Left ventricle myocardium inferior (tissue), 1 donor: Measurements from ENCODE around the gene HCAR2. TPM values are rescaled to one million over a fixed set of nuclear protein-coding genes. Genes with fewer than 3 reads are reported as not detected.

Source experiments
- DNase-seq: peaks from one replicate; pipeline ENCODE4 v3.0.0-alpha.2; 2020
- H3K27ac ChIP-seq: fragments of 200-600 bp; replicated peaks from 2 replicates; pipeline ENCODE4 v1.8.0; 2021
- H3K27me3 ChIP-seq: fragments of 200-600 bp; 2 replicates; pipeline ENCODE4 v1.8.0; 2021; ENCODE audit warnings: low read depth
- H3K36me3 ChIP-seq: fragments of 200-600 bp; 2 replicates; pipeline ENCODE4 v1.8.0; 2021
- H3K4me1 ChIP-seq: fragments of 200-600 bp; 2 replicates; pipeline ENCODE4 v1.8.0; 2021
- H3K4me3 ChIP-seq: fragments of 200-600 bp; 2 replicates; pipeline ENCODE4 v1.8.0; 2021; ENCODE audit warnings: mild to moderate bottlenecking, moderate library complexity
- H3K9me3 ChIP-seq: fragments of 200-600 bp; replicated peaks from 2 replicates; pipeline ENCODE4 v1.8.0; 2021
- CTCF ChIP-seq: fragments of 200-600 bp; IDR thresholded peaks from 2 replicates; pipeline ENCODE4 v1.8.0; 2021; ENCODE audit warnings: antibody characterized with exemption, mild to moderate bottlenecking, borderline replicate concordance
- intact Hi-C: fragments of 100-400 bp; cut with micrococcal nuclease; formaldehyde crosslinking; loops from one replicate; pipeline ENCODE4 v1.11.0; 2022
- total RNA-seq: library from RNA; stranded (reverse); fragmentation: NEBNext Ultra II Directional; extraction: Animal tissue kit (Norgen Biotek cat#: 25700); gene quantifications from one replicate; pipeline ENCODE4 v1.2.1, GENCODE V29; 2021
- donor health status: DM: no; HTN: yes; CAD: no; lungs with severe emphysema.

HCAR2 gene
- total RNA-seq, 1 donor from 2014 or later = 0.14 TPM

- no peaks in the 10 kb centered on the region for H3K27me3 ChIP-seq
- intact Hi-C loops = no loop called here
- TF ChIP-seq CTCF = no peak
These were observed 51.5 kb downstream of the HCAR2 start for GRCh38 chr12:122651520-122652224.

More at GRCh38 chr12:122651520-122652224, 51.5 kb downstream of the HCAR2 start:
- H3K9me3 ChIP-seq = no peaks in the 10 kb centered on the region
- no peak overlapping the region for H3K27ac ChIP-seq
- no peaks in the 10 kb centered on the region for H3K36me3 ChIP-seq
- no peak for DNase-seq
- no peaks in the 10 kb centered on the region for H3K4me1 ChIP-seq
- no peak overlapping the region for H3K4me3 ChIP-seq

Other genes with a start within 250 kb of the HCAR2 start
- 8.4 TPM for gene ZCCHC8, start 202.4 kb downstream of the HCAR2 start, total RNA-seq
- 35.8 TPM for gene RSRC2, start 176.4 kb downstream of the HCAR2 start, total RNA-seq
- gene KNTC1, start 176.1 kb downstream of the HCAR2 start, total RNA-seq = 1.4 TPM
- not detected for gene HCAR3, start 13.5 kb upstream of the HCAR2 start, total RNA-seq
- gene HCAR1, start 27.5 kb upstream of the HCAR2 start, total RNA-seq = not detected
- 23.5 TPM for gene DENR, start 49.5 kb upstream of the HCAR2 start, total RNA-seq
- gene CCDC62, start 71.2 kb upstream of the HCAR2 start, total RNA-seq = 0.60 TPM
- 11.2 TPM for gene HIP1R, start 132.1 kb upstream of the HCAR2 start, total RNA-seq
- 13.3 TPM for gene VPS37B, start 192.8 kb upstream of the HCAR2 start, total RNA-seq